Renal cortical epithelial cell (primary cell): ENCODE measurements around the gene LRRC8E. TPM values are rescaled to one million over a fixed set of nuclear protein-coding genes. Genes with fewer than 3 reads are reported as not detected.

ENCODE experiments used
- DNase-seq: peaks from one replicate; pipeline ENCODE4 v3.0.0-alpha.2; 2011; ENCODE audit warnings: low read depth
- total RNA-seq: library from RNA; depleted of rRNA; stranded (reverse); fragments of >200 nt; gene quantifications from 2 replicates; pipeline ENCODE4 v1.2.3, GENCODE V29; 2014

LRRC8E gene
- total RNA-seq, 1 donor from 2014 or later = 11.1 TPM

GRCh38 chr19:7868326-7868670 lies 20.0 kb upstream of the LRRC8E start:
- no peak for DNase-seq

GRCh38 chr19:7868671-7869452 lies 19.4 kb upstream of the LRRC8E start:
- DNase-seq = peak; percentile 34

DNA sequence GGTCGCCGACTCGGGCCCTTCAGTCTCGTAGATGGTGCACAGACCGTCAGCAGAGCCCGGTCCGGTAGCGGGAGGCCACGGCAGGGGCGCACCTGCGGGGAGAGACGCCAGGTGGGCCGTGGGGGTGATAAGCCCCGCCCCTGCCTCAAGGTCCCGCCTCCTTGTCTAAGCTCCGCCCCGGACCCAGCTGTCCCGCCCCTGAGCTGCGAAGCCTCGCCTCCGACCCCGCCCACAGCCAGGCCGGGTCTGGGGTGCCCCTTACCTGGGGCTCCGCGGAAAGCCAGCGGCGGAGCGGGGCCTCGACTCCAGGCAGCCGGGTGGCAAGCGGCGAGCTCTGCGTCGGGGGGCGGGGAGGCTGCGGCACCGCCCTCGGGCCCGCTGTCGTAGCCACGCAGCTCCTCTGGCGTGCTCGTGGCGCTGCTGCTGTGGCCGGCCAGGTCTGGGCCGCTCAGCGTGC lies 18.8 kb upstream of the LRRC8E start:
- DNase-seq = no peak

DNA sequence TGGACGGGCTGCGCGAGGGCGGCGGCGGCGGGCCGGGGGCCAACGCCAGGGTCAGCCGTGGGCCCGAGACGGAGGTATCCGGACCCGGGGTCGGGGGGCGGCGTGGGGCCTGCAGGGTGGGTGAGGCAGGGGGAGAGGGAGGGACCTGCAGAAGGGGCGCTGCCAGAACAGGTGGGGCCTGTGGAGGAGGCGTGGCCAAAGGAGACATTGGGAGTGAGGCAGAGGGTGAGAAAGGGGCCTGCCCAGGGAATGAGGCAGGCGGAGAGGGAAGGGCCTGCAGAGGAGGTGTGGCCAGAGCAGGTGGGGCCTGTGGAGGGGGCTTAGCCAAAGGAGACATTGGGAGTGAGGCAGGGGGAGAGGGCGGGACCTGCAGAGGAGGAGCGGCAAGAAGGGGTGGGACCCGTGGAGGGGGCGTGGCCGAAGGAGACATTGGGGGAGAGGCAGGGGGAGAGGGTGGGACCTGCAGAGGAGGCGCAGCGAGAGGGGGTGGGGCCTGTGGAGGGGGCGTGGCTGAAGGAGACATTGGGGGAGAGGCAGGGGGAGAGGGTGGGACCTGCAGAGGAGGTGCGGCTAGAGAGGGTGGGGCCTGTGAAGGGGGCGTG lies 18.3 kb upstream of the LRRC8E start:
- no peak for DNase-seq

DNA sequence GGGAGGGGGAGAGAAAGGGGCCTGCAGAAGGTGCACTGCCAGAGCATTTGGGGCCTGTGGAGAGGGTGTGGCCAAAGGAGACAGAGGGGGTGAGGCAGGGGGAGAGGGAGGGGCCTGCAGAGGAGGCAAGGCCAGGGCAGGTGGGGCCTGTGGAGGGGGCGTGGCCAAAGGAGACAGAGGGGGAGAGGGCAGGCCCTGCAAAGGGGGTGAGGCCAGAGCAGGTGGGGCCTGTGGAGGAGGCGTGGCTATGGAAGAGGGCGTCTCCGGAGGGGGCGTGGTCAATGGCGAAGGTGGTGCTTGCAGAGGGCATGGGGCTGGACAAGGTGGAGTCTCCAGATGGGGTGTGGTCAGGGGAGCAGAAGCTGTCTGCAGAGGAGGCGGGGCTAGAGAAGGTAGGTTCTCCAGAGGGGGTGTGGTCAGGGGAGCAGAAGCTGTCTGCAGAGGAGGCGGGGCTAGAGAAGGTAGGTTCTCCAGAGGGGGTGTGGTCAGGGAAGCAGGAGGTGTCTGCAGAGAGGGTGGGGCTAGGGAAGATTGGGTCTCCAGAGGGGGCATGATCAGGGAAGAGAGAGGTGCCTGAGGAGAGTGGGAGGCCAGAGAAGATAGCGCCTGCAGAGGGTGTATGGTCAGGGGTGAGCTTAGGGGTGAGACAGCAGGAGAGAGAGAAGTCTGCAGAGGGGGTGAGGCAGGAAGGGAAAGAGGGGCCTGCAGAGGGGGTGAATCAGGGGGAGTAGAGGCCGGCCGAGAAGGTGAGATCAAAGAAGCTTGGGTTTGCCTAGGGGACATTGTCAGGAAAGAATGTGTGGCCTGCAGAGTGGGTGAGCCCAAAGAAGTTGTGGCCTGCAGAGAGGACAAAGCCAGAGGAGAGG lies 17.5 kb upstream of the LRRC8E start:
- peak; percentile 57 for DNase-seq

DNA sequence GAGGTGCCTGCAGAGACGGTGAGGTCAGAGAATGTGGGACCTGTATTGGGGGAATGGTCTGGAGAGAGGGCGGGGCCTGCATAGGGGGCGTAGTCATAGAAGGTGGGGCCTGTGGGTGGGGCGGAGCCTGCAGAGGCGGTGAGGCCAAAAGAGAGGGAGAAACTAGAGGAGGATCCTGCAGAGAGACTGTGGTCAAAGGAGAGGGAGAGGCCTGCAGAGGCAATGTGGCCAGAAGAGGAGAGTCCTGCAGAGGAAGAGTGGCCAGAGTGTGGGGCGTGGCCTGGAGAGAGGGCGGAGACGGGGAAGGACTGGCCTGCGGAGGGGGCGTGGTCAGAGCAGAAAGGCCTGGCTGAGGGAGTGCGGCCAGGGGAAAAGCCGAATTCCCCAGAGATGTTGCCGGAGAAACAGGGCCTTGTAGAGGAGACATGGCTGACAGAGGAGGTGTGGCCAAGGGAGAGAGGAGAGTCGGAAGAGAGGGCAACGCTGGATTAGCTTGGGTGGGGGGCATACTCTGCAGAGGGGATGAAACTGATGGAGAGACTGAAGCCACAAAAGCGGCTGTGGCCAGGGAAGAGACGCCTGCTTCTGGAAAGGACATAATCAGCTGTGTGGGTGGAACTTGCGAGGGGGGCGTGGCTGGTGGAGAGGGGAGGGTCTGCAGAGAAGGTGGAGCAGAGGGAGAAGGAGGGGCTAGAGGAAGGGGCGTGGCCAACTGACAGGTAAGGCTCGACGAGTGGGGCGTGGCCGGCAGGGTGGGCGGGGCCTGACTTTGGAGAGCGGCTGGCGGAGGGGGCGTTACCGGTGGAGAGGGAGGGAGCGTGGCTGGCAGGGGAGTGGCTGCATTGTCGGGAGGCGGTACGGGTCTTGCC lies 16.6 kb upstream of the LRRC8E start:
- DNase-seq = peak; percentile 74

- DNase-seq = no peak
Measured at GRCh38 chr19:7872306-7873204, 15.8 kb upstream of the LRRC8E start.

DNA sequence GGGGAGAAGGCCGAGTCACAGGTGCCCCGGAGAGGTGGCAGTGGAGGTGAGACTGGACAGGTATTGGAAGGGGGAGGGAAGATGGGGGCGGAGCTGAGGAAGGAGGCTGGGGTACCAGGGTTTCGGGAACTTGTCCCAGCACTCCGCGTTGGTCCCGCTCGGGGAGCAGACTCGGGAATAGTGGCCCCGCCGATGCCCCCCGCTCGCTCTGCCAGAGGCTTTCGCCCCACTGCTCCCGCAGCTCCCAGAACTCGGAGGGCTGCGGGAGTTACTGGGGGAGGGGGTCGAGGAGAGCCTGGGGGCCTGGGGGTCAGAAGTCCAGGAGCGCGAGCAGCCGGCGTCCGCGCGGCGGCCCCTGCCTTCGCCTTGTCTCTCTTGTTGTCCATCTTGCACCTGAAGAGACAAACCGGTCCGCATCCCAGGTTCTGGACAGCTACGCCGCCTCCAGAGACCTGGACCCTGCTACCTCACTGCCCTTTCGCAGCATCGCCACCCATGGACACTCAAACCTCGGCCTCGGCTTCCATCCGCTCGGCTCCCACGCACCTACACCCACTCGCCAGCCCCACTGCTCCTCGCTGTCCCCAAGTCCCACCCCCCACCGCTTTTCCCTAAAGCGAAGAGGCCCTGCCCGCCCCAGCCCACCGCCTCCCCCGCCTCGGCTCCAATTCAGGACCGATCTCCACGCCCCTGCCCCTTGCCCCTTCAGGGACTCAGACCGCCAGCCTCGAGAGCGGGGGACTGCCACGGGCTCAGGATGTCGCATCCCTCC lies 14.8 kb upstream of the LRRC8E start:
- no peak for DNase-seq

GRCh38 chr19:7874076-7874896 lies 14.0 kb upstream of the LRRC8E start, which contains the start of gene PRR36:
PRR36 (minus strand) TSS chr19:7874390; CDS start chr19:7873689, 701 bp downstream.
- no peak for DNase-seq

- DNase-seq = no peak
Measured at GRCh38 chr19:7874897-7875273, 13.4 kb upstream of the LRRC8E start.

DNA sequence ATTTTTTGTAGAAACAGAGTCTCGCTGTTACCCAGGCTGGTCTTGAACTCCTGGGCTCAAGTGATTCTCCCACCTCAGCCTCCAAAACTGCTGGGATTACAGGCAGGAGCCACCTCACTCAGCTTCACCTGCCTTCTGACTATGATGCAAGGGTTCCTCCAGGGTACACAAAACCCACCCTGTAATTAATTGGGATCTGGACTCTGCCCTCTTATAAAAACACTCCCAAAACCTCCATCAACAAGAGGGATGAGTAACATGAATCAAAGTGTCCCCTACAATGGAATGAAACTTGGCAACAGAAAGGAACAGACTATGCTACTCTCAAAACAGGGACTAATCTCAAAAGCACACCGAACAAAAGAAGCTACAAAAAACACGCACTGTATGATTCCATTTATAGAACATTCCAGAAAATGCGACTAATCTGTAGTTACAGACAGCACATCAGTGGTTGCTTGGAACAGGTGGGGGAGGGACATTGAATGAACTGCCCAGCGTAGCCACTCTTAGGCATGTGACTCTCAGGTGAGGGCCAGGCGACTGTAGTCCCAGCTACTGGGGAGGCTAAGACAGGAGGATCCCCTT lies 11.0 kb upstream of the LRRC8E start:
- DNase-seq = no peak

- no peak for DNase-seq
Measured at GRCh38 chr19:7879111-7879807, 9.1 kb upstream of the LRRC8E start.

DNA sequence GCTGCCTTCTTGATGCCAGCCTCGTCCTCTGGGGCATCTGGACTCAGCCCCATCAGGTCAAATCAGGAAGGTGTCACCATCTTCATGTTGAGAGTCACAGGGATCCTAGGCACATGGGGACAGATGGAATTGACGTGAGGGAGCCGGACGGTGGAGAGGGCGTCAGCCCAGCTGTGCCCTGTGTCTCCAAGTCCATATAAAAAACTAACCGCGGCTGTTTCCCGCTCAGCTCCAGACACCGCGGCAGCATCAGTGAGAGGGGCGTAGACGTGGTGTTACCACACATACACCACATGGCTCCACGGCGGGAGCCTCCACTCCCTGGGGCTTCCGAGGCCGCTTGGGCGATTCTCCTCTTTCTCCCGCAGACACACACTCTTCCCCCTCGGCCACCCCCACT lies 8.5 kb upstream of the LRRC8E start:
- DNase-seq = no peak

DNA sequence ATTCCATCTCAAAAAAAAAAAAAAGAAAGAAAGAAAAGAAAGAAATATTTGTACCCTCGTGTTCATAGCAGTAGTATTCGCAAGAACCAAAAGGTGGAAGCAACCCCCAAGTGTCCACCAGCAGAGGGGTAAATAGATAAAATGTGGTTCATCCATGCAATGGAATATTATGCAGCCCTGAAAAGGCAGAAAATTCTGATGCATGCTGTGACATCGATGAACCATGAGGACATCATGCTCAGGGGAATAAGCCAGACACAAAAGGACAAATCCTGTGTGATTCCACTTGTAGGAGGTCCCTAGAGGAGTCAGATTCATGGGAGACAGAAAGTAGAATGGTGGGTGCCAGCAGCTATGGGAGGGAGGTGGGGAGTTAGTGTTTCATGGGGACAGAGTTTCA lies 6.4 kb upstream of the LRRC8E start:
- no peak for DNase-seq

DNA sequence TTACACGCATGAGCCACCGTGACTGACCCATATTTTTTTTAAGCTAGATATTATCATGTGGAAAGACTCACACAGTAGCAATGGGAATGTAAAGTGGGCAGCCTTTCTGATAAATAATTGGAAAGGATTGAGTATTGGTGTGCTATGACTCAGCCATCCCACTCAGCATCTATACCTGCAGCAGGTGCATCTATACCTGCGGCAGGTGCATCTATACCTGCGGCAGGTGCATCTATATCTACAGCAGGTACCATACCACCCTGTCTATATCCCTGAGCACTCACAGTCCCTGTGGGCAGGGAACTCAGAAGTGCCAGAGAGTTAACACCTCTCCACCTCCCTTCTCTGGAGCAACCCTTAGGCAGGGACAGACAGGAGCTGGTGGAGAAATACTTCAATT lies 5.2 kb upstream of the LRRC8E start:
- DNase-seq = no peak

GRCh38 chr19:7883796-7884570 lies 4.3 kb upstream of the LRRC8E start:
- no peak for DNase-seq

GRCh38 chr19:7885818-7886217 lies 2.5 kb upstream of the LRRC8E start:
- DNase-seq = no peak
